Activated naive CD4-positive, alpha-beta T cell treated with anti-CD3 and anti-CD28 coated beads, Interleukin-2, amount 50 U/mL, for 72 hours (primary cell): ENCODE results near the gene DCLK2. TPM values are rescaled to one million over a fixed set of nuclear protein-coding genes. Genes with fewer than 3 reads are reported as not detected.

Source experiments
- ATAC-seq, 2 donors: fragments of 150-1000 bp; cut with Tn5 transposase; 2 replicates each; pipeline ENCODE4 v1.10.0; 2021; ENCODE audit warnings: mild to moderate bottlenecking in 2 of 2, moderate library complexity in 2 of 2
- DNase-seq, 2 donors: peaks; one replicate each; pipeline ENCODE4 v3.0.0; 2021 to 2022; ENCODE audit warnings: low spot score in 2 of 2
- H3K27ac Mint-ChIP-seq, 2 donors: one replicate each; pipeline ENCODE4 v1.8.0; 2022; ENCODE audit warnings: mild to moderate bottlenecking in 2 of 2, mixed read lengths in 2 of 2
- H3K36me3 Mint-ChIP-seq, 2 donors: one replicate each; pipeline ENCODE4 v1.8.0; 2022; ENCODE audit warnings: mixed read lengths in 2 of 2
- H3K9me3 Mint-ChIP-seq, 2 donors: one replicate each; pipeline ENCODE4 v1.8.0; 2022; ENCODE audit warnings: mixed read lengths in 2 of 2
- total RNA-seq, 2 donors: library from RNA; stranded (reverse); gene quantifications; one replicate each; pipeline ENCODE4 v1.2.3, GENCODE V29; 2022

Gene DCLK2
- total RNA-seq, 2 donors from 2014 or later: not detected

- no peak for ATAC-seq
- Mint-ChIP-seq H3K27ac (no peak overlapping the region), H3K9me3 (no peaks in the 10 kb centered on the region), H3K36me3 (no peaks in the 10 kb centered on the region)
- no peak for DNase-seq
These were observed 120.8 kb downstream of the DCLK2 start for GRCh38 chr4:150199056-150199455.

GRCh38 chr4:150205016-150205415, 126.8 kb downstream of the DCLK2 start:
- H3K27ac Mint-ChIP-seq: no peak overlapping the region
- no peaks in the 10 kb centered on the region for H3K9me3 Mint-ChIP-seq
- ATAC-seq: no peak
- H3K36me3 Mint-ChIP-seq: no peaks in the 10 kb centered on the region
- no peak for DNase-seq

GRCh38 chr4:150206265-150206664, 128.0 kb downstream of the DCLK2 start:
- Mint-ChIP-seq H3K27ac (no peak overlapping the region), H3K9me3 (no peaks in the 10 kb centered on the region), H3K36me3 (no peaks in the 10 kb centered on the region)
- DNase-seq (no peak), ATAC-seq (no peak)

GRCh38 chr4:150206954-150207353, 128.7 kb downstream of the DCLK2 start:
- Mint-ChIP-seq H3K9me3 (no peaks in the 10 kb centered on the region), H3K27ac (no peak overlapping the region), H3K36me3 (no peaks in the 10 kb centered on the region)
- DNase-seq: no peak
- no peak for ATAC-seq

- ATAC-seq (no peak), DNase-seq (no peak)
- Mint-ChIP-seq H3K9me3 (no peaks in the 10 kb centered on the region), H3K27ac (no peak overlapping the region), H3K36me3 (no peaks in the 10 kb centered on the region)
These were observed 129.6 kb downstream of the DCLK2 start for GRCh38 chr4:150207871-150208270.

GRCh38 chr4:150209140-150209829, 131.0 kb downstream of the DCLK2 start:
- no peaks in the 10 kb centered on the region for H3K36me3 Mint-ChIP-seq
- DNase-seq (peak in 1 of 2 donors; percentile 29), ATAC-seq (peak in 1 of 2 donors; percentile 47)
- no peaks in the 10 kb centered on the region for H3K9me3 Mint-ChIP-seq
- H3K27ac Mint-ChIP-seq: no peak overlapping the region

- Mint-ChIP-seq H3K36me3 (no peaks in the 10 kb centered on the region), H3K9me3 (no peaks in the 10 kb centered on the region), H3K27ac (no peak overlapping the region)
- ATAC-seq (no peak), DNase-seq (no peak)
These were observed 132.8 kb downstream of the DCLK2 start for GRCh38 chr4:150211016-150211415.

GRCh38 chr4:150211799-150212445, 133.7 kb downstream of the DCLK2 start:
- Mint-ChIP-seq H3K36me3 (no peaks in the 10 kb centered on the region), H3K9me3 (no peaks in the 10 kb centered on the region), H3K27ac (no peak overlapping the region)
- no peak for DNase-seq
- no peak for ATAC-seq

- ATAC-seq (no peak), DNase-seq (no peak)
- Mint-ChIP-seq H3K36me3 (no peaks in the 10 kb centered on the region), H3K9me3 (no peaks in the 10 kb centered on the region), H3K27ac (no peak overlapping the region)
These were observed 134.2 kb downstream of the DCLK2 start for GRCh38 chr4:150212485-150212884.

- peak in 1 of 2 donors; percentile 59 for ATAC-seq
- H3K9me3 Mint-ChIP-seq: no peaks in the 10 kb centered on the region
- no peak for DNase-seq
- H3K27ac Mint-ChIP-seq: no peak overlapping the region
- H3K36me3 Mint-ChIP-seq: no peaks in the 10 kb centered on the region
These were observed 134.7 kb downstream of the DCLK2 start for GRCh38 chr4:150212927-150213326.

GRCh38 chr4:150215601-150216000, 137.4 kb downstream of the DCLK2 start:
- ATAC-seq (no peak), DNase-seq (no peak)
- Mint-ChIP-seq H3K9me3 (no peaks in the 10 kb centered on the region), H3K36me3 (no peaks in the 10 kb centered on the region), H3K27ac (no peak overlapping the region)

- H3K36me3 Mint-ChIP-seq: no peaks in the 10 kb centered on the region
- no peak for ATAC-seq
- H3K27ac Mint-ChIP-seq: no peak overlapping the region
- no peaks in the 10 kb centered on the region for H3K9me3 Mint-ChIP-seq
- DNase-seq: no peak
These were observed 138.5 kb downstream of the DCLK2 start for GRCh38 chr4:150216726-150217125.

GRCh38 chr4:150217192-150217591, 138.9 kb downstream of the DCLK2 start:
- H3K36me3 Mint-ChIP-seq: no peaks in the 10 kb centered on the region
- H3K9me3 Mint-ChIP-seq: no peaks in the 10 kb centered on the region
- no peak overlapping the region for H3K27ac Mint-ChIP-seq
- no peak for ATAC-seq
- DNase-seq: no peak

GRCh38 chr4:150217808-150218207, 139.6 kb downstream of the DCLK2 start:
- no peak overlapping the region for H3K27ac Mint-ChIP-seq
- ATAC-seq: no peak

GRCh38 chr4:150218447-150218846, 140.2 kb downstream of the DCLK2 start:
- no peaks in the 10 kb centered on the region for H3K36me3 Mint-ChIP-seq
- no peak for ATAC-seq
- no peak overlapping the region for H3K27ac Mint-ChIP-seq
- no peak for DNase-seq
- no peaks in the 10 kb centered on the region for H3K9me3 Mint-ChIP-seq

More at GRCh38 chr4:150217808-150218207, 139.6 kb downstream of the DCLK2 start:
- Mint-ChIP-seq H3K36me3 (no peaks in the 10 kb centered on the region), H3K9me3 (no peaks in the 10 kb centered on the region)
- DNase-seq: no peak

GRCh38 chr4:150219841-150220240, 141.6 kb downstream of the DCLK2 start:
- ATAC-seq (no peak), DNase-seq (no peak)
- H3K36me3 Mint-ChIP-seq: no peaks in the 10 kb centered on the region
- no peak overlapping the region for H3K27ac Mint-ChIP-seq
- H3K9me3 Mint-ChIP-seq: no peaks in the 10 kb centered on the region

GRCh38 chr4:150224896-150225591, 146.8 kb downstream of the DCLK2 start:
- DNase-seq: no peak
- Mint-ChIP-seq H3K27ac (no peak overlapping the region), H3K36me3 (no peaks in the 10 kb centered on the region), H3K9me3 (no peaks in the 10 kb centered on the region)
- ATAC-seq: no peak
